Measurements from ENCODE around the gene LRRIQ1.
"Not testable (repeated sequence)": the region's sequence is repeated elsewhere in the genome, so short reads cannot be mapped to it uniquely, and the experiment has no call there.

LRRIQ1 gene

GRCh38 chr12:85206543-85206942 is 170.4 kb downstream of the LRRIQ1 start:
- DNase-seq (ENCODE audit: low read depth), result no peak

DNA sequence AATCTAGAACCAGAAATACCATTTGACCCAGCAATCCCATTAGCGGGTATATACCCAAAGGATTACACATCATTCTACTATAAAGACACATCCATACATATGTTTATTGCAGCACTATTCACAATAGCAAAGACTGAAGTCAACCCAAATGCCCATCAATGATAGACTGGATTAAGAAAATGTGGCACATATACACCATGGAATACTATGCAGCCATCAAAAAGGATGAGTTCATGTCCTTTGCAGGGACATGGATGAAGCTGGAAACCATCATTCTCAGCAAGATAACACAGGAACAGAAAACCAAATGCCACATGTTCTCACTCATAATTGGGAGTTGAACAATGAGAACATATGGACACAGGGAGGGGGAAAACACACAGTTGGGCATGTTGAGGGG is 188.2 kb downstream of the LRRIQ1 start:
- not testable (repeated sequence) for DNase-seq (ENCODE audit: low read depth)

DNA sequence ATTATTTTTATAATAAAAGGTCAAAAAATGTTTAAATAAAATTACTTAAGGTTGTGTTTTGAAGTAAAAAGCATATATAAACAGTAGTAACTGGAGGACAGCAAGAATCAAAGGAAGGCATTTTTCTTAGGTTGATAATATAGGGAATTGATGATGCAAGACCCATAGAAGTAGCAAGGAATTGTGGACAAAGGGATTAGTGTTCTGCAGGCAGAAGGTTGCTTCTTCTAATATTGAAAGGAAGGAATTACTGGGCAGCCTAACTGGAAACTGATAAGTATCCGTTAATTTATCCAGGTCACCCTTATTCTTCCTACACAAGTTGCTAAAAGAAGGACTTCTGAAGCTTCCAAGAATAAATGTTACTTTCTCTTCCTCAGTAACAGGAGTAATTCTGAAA is 189.3 kb downstream of the LRRIQ1 start:
- DNase-seq (ENCODE audit: low read depth), result no peak

DNA sequence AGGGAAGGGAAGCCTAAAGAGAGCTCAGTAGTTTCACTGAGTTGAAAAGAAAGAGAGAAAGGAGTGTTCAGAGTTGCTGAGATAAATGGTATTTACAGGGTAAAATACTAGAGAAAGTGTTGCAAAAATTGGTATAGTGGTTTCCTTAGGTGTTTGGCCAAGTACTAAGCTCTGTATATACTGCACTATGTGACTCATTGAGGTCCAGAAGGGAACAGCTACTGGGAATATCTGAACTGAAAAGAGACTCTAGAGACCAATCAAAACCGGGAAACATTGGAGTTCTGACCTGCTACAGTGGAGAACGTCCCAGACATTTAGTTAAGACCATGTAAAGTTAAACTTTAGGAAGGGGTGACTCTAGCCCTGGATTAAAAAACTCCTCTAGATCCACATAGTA is 201.2 kb downstream of the LRRIQ1 start:
- no peak for DNase-seq (ENCODE audit: low read depth)

DNA sequence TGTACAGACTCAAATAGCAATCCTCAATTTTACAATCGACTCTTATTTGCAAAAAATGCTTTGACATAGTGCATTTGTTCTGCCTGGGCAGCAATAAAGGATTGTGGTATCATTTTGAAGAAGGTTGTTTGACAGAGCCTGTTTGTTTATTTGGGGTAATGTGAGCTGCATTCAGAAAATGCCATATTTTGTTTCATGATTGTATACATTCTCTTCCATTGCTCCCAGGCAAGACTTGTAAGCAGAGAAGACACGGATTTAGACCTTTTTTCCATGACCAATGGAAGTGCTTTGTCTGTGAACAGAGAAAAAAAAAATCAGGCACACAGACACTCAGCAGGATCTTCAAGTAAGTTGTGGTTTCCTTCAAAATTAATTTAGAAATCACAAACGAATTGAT is 208.4 kb downstream of the LRRIQ1 start:
- DNase-seq (ENCODE audit: low read depth), result no peak

- no peak for DNase-seq (ENCODE audit: low read depth)
These were observed 217.7 kb downstream of the LRRIQ1 start for GRCh38 chr12:85253853-85254252.

GRCh38 chr12:85257671-85258070 is 221.5 kb downstream of the LRRIQ1 start:
- DNase-seq (ENCODE audit: low read depth), result no peak

DNA sequence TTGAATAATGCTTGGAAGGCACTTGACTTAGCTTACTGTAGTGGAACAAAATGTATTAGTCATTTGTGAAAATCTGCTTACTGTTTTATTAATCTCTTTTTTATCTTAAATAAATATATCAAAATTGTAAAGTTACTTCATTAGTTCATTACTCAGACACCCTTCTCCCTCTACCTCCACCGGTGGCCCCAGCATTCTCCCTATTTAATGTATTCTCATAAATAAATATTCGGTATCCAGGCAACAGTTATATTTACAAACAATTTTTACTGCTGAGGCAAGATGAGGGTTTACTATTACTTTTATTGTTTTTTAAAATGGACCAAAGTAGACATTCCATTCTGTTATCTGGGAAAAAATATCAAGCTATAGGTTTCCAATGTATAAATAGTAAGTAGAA is 224.3 kb downstream of the LRRIQ1 start:
- DNase-seq (ENCODE audit: low read depth), result no peak

DNA sequence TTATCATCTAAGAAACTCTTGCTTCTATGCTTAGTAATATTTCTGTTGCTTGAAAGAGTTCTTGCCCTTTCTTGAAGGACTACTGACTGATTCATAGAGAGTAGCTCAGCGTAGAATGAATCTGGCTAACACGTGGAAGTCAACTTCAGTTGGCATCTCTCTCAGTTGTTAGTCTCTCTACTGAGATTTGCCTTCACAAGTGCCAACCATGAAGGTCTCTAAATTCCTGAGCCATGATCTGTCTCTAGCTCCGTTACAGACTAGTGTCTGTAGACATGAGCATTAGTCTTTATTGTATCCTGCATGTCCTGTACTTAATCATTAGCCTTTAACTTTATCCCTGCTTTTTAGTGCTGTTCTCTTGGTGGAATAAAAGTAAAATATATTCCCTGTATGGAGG is 224.7 kb downstream of the LRRIQ1 start:
- DNase-seq (ENCODE audit: low read depth), result no peak

- no peak for DNase-seq (ENCODE audit: low read depth)
These were observed 230.2 kb downstream of the LRRIQ1 start for GRCh38 chr12:85266356-85266755.

DNA sequence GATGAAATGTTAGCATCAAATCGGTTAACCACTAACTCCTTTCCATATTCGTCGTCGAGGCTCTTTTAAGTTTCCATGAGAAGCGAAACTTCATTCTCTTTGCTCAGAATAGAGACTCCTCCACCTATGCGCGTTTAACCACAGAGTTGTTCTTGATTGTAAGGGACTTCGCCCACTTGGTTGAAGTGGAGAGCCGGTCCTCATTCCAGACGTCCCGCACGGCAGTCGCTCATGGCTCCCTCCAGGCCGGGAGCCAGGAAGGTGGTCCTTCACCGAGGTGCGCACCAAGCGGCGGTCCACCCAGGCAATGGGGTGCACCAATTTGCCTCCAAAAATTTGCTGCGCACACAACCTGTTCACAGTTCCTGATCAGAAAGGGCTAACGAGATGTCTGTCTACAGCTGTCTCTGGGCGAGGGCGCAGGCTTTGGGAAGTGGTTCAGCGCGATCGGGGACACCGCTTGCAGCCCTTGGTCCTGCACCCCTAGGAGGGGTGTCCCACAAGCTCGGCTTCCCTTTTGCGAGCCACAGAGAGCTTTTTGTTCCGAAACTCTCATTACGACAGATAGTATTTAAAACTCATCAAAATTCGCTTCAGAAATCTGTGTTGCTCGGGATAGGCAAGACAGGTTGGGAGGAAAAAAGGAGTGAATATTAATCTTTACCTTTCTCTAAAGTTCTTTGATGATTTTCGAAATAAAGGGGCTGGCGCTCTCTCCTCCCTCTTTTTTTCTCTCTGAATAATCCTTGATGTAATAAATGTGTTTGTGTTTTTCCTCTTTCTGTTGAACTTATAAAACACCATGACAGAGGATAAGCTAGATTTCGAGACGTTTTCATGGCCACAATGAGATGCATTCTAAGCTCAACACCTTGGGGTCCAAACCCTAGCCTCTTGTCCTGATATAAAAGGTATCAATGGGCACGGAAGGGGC is 237.5 kb downstream of the LRRIQ1 start:
- DNase-seq (ENCODE audit: low read depth), result no peak

GRCh38 chr12:85274315-85274651 is 238.1 kb downstream of the LRRIQ1 start:
- DNase-seq (ENCODE audit: low read depth), result no peak

DNA sequence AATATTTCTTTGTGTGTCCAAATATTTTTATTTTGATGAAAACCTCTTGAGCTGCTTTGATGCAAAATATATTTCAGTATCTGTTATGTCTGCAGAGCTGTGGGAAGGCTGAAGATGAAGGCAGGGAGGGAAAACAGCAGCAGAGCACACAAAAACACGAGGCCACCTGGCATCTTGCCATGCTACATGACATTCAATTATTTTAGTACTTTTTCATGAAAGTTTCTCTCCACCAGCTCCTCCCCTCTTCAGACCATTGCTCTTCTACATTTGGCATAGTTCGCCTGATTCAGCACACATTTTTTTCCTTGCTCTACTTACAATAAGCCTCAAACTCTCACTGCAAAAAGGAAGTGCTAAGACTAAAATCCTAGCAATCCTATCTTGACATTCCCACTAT is 239.2 kb downstream of the LRRIQ1 start:
- no peak for DNase-seq (ENCODE audit: low read depth)

GRCh38 chr12:85277191-85277590 is 241.0 kb downstream of the LRRIQ1 start:
- no peak for DNase-seq (ENCODE audit: low read depth)

DNA sequence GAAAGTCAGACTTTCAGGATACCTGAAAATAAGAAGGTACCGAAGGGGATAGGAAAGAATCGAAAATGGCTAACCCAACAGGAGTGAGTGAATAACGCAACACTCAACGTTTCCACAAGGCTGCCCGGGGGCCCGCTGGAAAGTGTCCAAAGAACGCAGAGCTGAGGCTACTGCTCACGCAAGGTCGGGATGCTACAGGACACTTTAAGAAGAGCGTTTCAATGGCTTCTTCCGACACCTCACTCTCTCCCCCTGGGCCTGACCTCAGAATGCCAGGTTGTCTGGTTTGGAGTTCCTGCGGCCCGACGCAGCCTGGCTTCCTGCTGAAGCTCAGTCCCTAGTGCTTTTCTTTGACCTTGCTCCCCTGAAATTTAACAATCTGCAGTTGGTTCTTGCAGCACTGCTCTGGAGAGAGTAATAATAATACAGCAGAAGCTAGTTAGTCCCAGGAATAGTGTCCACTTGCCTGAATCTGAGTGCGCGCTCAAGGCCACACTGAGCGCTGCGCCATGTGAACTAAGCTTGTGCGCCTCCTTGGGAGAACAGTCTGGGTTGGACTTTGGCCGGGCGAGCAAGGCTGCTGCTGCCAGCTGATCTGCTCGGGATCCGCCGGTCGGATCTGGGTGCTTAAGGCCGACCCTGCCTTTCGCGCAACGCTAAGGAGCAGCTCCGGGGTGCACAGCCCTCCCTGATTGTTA is 241.9 kb downstream of the LRRIQ1 start:
- DNase-seq (ENCODE audit: low read depth), result no peak

- DNase-seq (ENCODE audit: low read depth), result no peak
These were observed 242.7 kb downstream of the LRRIQ1 start for GRCh38 chr12:85278598-85279448.

- DNase-seq (ENCODE audit: low read depth), result no peak
These were observed 243.5 kb downstream of the LRRIQ1 start for GRCh38 chr12:85279449-85280164.

GRCh38 chr12:85280165-85280983 is 244.2 kb downstream of the LRRIQ1 start, which contains the start of gene ALX1:
ALX1 (plus strand) TSS chr12:85280220; CDS start chr12:85280262, 42 bp downstream.
- no peak for DNase-seq (ENCODE audit: low read depth)

DNA sequence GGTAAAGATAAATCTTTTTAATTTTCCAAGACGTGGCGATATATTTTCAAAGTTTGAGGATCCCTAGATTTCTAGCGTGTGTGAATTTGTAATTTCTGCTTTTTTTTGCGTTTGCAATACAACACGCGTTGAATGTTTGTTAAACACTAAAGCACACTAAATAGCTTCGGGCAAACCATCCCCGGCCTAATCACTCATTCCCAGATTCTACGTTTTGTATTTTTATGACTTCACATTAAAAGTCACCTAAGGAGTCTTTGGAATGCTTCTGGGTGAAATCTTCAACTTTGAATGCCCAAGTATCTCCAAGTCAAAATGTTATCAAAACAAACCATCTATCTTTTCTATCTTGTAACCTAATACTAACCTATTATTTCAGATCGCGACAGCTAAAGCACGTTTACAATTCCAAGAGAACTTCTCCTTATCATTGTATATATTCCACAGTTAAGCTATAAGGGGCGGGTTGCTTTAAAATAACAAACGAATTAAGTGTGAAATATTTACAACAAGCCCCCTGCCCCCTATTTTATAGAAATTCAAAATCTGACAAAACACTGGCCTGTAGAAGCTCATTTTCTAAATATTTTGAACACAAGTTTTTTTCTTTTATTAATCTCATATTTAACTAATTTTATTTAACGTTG is 245.0 kb downstream of the LRRIQ1 start:
- DNase-seq (ENCODE audit: low read depth), result no peak

DNA sequence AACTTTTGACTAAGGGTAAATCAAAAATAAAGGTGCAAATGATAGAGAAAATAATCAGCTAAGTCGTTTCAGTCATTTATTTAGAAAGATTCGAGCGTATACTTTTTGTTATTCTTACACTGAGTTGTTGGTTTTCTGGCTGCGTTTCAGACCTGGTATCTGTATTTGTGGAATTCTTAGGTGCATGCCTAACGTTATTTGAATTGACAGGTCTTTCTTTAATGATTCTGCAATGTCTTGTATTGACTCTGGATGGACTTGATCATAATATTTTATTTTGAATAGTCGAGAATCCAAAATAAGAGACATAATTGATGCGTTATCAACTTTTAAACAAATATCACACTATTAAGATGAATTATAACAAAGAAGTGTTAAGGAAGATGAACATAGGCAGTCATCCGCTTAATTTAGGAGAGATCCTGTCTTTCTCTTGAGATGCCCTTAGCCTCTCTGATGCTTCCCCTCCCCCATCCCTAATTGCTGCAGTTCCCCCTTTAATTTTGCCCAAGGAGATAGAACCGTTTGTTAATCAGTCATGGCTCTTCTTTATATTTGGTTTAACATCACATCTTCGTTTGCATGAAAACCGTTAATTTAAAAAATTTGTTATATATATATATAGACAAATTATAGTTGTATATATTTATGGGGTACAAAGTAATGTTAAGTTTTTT is 245.6 kb downstream of the LRRIQ1 start:
- no peak for DNase-seq (ENCODE audit: low read depth)

All from activated gamma-delta T cell treated with anti-CD3 and anti-CD28 coated beads, Interleukin-2, amount 50 U/mL, for 16 hours (primary cell).